ENCODE results near the gene SGSM2.

The SGSM2 gene

GRCh38 chr17:2337544-2338314, 428 bp downstream of the SGSM2 start:
- DNase-seq (ENCODE audit: low read depth in 2 of 2), result peak in 1 of 2 donors; percentile 23

- no peak for DNase-seq (ENCODE audit: low read depth in 2 of 2)
These were observed 985 bp downstream of the SGSM2 start for GRCh38 chr17:2338315-2338657.

DNA sequence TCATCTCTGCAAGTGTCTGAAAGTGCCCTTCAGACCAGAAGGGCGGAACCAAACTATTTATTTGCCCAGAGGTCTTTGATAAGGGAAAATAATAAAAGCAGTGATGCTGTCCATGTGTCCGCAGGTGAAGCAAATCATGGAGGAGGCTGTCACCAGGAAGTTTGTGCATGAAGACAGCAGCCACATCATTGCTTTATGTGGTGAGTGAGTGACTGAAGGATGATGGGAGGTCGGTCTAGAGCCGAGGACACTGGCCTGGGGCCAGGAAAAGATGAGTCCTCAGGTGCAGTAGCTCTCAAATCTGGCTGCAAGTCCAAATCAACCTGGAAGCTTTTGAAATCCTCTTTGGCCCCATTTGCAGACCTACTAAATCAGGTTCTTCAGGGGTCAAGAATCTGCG, 6.1 kb downstream of the SGSM2 start:
- DNase-seq (ENCODE audit: low read depth in 2 of 2), result peak in 1 of 2 donors; percentile 18

- DNase-seq (ENCODE audit: low read depth in 2 of 2), result no peak
These were observed 7.2 kb downstream of the SGSM2 start for GRCh38 chr17:2344528-2344927.

DNA sequence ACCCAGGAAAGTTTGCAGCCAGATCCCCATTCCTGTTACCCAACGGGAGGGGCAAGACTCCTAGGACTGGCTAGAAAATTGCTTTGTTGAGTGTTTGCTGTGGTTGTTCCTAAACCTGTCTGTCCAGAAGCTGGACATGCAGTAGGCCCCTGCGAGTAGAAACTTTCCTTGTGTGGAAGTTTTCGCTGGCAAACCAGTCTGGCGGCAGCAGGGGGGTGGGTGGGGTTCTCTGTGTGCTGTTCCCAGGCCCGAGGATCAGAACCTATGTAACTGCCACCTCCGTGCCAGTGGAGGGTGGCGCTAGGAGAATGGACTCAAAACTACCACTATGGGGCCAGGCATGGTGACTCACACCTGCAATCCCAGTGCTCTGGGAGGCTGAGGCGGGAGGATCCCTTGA, 9.2 kb downstream of the SGSM2 start:
- DNase-seq (ENCODE audit: low read depth in 2 of 2), result no peak

GRCh38 chr17:2347805-2348685, 10.7 kb downstream of the SGSM2 start:
- DNase-seq (ENCODE audit: low read depth in 2 of 2), result no peak

DNA sequence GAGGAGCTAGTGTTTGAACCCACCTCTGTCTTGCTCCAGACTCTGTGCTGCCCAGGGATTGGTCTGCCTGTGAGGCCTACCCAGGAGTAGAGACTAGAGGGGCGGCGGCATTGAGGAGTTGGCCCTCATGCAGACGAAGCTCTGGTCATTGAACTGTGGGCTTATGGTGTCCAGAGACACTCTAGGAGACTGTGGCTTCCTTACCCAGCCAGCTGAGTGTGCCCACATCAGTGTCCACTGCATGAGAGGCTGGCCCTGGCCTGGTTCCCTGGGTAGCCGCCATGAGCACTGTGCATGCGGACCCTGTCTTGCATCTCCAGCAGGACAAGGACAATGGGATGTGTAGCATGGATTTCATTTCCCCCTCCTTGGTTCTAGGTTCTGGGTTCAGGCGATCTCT, 14.0 kb downstream of the SGSM2 start:
- DNase-seq (ENCODE audit: low read depth in 2 of 2), result no peak

GRCh38 chr17:2354311-2354710, 17.0 kb downstream of the SGSM2 start:
- DNase-seq (ENCODE audit: low read depth in 2 of 2), result no peak

DNA sequence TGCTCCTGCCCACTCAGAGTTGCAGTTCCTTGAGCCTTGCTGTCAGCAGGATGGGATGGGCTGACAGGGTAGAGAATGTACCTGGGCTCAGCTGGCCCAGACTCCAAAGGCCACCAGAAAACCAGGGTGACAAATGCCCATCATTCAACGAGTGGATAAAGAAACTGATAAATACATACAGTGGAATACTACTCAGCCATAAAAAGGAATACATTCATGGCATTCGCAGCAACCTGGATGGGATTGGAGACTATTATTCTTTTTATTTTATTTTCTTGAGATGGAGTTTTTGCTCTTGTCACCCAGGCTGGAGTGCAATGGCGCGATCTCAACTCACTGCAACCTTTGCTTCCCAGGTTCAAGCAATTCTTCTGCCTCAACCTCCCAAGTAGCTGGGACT, 19.9 kb downstream of the SGSM2 start:
- no peak for DNase-seq (ENCODE audit: low read depth in 2 of 2)

DNA sequence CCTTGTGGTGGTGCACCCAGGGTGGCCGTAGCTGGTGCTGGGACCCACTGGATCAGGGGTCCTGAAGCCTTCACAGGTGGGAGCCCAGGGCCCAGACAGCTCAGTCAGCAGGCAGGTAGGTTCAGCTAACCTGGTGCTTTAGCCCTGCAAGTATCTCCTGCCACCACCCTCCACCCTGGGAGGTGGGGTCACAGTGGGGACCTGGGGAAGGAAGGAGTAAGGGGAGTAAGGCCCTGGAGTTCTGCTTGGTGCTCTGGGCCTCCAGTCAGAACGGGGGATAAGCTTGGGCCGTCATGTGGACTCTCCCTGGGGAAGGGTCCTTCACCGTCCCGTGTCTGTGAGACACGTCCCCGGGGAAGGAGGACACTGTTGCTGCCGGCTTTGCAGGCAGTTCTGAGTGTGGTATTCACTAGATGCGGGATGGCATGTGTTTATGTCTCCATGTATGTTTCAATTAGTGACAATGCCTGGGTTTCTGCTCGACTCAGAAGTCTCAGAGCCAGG, 20.7 kb downstream of the SGSM2 start:
- DNase-seq (ENCODE audit: low read depth in 2 of 2), result no peak

- DNase-seq (ENCODE audit: low read depth in 2 of 2), result no peak
These were observed 23.9 kb downstream of the SGSM2 start for GRCh38 chr17:2361010-2361760.

GRCh38 chr17:2362016-2362415, 24.7 kb downstream of the SGSM2 start:
- no peak for DNase-seq (ENCODE audit: low read depth in 2 of 2)

- no peak for DNase-seq (ENCODE audit: low read depth in 2 of 2)
These were observed 25.1 kb downstream of the SGSM2 start for GRCh38 chr17:2362416-2362815.

DNA sequence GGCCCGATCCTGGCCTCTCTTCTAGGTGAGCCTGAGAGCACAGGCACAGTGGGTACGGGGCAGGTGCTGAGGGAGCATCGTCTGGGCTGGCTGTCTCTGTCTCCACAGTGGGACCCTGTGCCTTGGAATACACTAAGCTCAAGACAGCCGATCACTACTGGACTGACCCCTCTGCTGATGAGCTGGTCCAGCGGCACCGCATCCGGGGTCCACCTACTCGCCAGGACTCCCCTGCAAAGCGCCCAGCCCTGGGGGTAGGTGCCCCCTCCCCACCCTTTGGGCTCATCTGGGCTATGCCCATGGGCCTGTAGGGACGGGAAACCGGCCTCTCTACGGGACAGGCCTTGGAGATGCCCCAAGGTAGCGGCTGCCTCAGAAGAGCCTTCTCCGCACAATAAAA, 25.6 kb downstream of the SGSM2 start:
- DNase-seq (ENCODE audit: low read depth in 2 of 2), result no peak

- no peak for DNase-seq (ENCODE audit: low read depth in 2 of 2)
These were observed 26.0 kb downstream of the SGSM2 start for GRCh38 chr17:2363318-2363717.

GRCh38 chr17:2363851-2364762, 26.8 kb downstream of the SGSM2 start:
- DNase-seq (ENCODE audit: low read depth in 2 of 2), result no peak

DNA sequence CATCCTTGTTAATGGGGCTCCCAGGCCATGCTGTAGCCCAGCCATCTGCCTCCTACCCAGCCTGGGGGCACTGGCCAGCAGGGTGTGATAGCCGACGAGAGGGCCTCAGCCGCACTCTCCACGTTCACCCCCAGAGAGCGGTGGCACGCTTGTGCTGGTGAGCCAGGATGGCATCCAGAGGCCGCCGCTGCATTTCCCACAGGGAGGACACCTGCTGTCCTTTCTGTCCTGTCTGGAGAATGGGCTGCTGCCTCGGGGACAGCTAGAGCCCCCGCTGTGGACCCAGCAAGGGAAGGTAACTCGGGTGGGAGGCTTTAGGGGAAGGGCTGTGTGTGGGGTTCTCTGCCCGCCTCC, 27.4 kb downstream of the SGSM2 start:
- DNase-seq (ENCODE audit: low read depth in 2 of 2), result no peak

DNA sequence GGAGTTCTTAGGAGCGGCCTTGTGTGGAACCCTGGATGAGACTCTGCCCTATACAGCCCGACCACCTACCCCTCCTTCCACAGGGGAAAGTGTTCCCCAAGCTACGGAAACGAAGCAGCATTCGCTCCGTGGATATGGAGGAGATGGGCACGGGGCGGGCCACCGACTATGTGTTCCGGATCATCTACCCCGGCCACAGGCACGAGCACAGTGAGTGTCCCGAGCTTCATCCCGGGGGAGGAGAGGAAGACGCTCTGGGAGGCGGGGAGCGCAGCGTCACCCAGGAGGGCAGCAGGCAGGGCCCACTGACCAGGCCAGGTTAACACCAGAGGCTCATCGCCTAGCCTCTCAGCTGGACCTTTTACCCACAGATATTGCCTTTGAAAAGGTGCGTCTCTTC, 27.8 kb downstream of the SGSM2 start:
- no peak for DNase-seq (ENCODE audit: low read depth in 2 of 2)

DNA sequence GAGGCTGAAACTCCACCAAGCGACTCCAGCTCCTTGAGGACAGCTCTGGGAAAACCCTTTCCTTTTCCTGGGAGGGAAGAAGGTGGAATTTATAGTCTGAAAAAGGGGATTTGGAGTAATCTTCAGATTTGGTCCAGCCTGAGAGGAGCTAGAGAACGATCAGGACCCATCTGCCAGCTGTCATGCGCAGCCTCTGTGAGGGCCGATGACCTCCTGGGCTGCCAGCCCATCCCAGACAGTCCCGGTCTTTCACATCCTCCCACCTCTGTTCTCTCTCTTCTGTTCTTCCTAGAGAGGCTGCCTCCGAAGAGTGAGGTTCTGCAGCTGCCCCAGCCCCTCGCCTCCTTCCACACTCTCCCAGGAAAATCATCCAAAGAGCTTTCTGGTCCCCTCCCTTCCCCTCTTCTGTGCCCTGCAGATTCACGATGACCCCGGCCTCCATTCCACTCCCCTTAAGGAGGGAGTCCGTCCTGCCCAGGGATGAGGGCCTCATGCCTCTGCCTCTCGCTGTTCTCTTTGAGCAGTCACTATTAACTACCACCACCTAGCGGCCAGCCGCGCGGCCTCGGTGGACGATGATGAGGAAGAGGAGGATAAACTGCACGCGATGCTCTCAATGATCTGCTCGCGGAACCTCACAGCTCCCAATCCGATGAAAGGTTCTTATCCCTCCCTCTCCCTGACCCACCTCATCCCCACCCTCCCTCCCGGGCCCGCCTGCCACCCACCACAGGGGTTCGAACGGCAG, 29.6 kb downstream of the SGSM2 start:
- no peak for DNase-seq (ENCODE audit: low read depth in 2 of 2)

GRCh38 chr17:2368359-2368758, 31.1 kb downstream of the SGSM2 start:
- no peak for DNase-seq (ENCODE audit: low read depth in 2 of 2)

GRCh38 chr17:2369039-2369438, 31.7 kb downstream of the SGSM2 start:
- DNase-seq (ENCODE audit: low read depth in 2 of 2), result no peak

Data from stimulated activated CD8-positive, alpha-beta memory T cell treated with anti-CD3 and anti-CD28 coated beads, Interleukin-15, amount 100 ng/mL, for 4 hours (primary cell).